ENCODE data around the gene VPS51.
"Not testable (repeated sequence)": the region's sequence is repeated elsewhere in the genome, so short reads cannot be mapped to it uniquely, and the experiment has no call there.

Gene VPS51

GRCh38 chr11:65107751-65108468 lies 11.9 kb downstream of the VPS51 start:
- no peak for DNase-seq (ENCODE audit: low spot score)

GRCh38 chr11:65108469-65109123 lies 12.6 kb downstream of the VPS51 start:
- DNase-seq (ENCODE audit: low spot score), result no peak

GRCh38 chr11:65109231-65110198 lies 13.5 kb downstream of the VPS51 start:
- no peak for DNase-seq (ENCODE audit: low spot score)

- peak; percentile 88 for DNase-seq (ENCODE audit: low spot score)
These were observed 14.4 kb downstream of the VPS51 start for GRCh38 chr11:65110354-65110861.

- DNase-seq (ENCODE audit: low spot score), result no peak
These were observed 15.2 kb downstream of the VPS51 start for GRCh38 chr11:65111159-65111743.

- peak; percentile 97 for DNase-seq (ENCODE audit: low spot score)
These were observed 15.9 kb downstream of the VPS51 start, which contains the start of gene TM7SF2 for GRCh38 chr11:65111744-65112545. Gene TM7SF2, plus strand, starts transcription at chr11:65111872. Its CDS starts 144 bp downstream, at chr11:65112016.

- peak; percentile 77 for DNase-seq (ENCODE audit: low spot score)
These were observed 16.7 kb downstream of the VPS51 start for GRCh38 chr11:65112546-65113360.

- DNase-seq (ENCODE audit: low spot score), result no peak
These were observed 17.3 kb downstream of the VPS51 start for GRCh38 chr11:65113361-65113756.

- no peak for DNase-seq (ENCODE audit: low spot score)
These were observed 17.8 kb downstream of the VPS51 start for GRCh38 chr11:65113839-65114238.

GRCh38 chr11:65114538-65115171 lies 18.6 kb downstream of the VPS51 start:
- no peak for DNase-seq (ENCODE audit: low spot score)

- DNase-seq (ENCODE audit: low spot score), result no peak
These were observed 19.5 kb downstream of the VPS51 start for GRCh38 chr11:65115361-65116082.

GRCh38 chr11:65116370-65117205 lies 20.6 kb downstream of the VPS51 start:
- no peak for DNase-seq (ENCODE audit: low spot score)

GRCh38 chr11:65117206-65118096 lies 21.4 kb downstream of the VPS51 start, which contains the start of gene ZNHIT2:
Gene ZNHIT2, minus strand, starts transcription at chr11:65117701. Its CDS starts 48 bp downstream, at chr11:65117653.
- DNase-seq (ENCODE audit: low spot score), result peak; percentile 92

- no peak for DNase-seq (ENCODE audit: low spot score)
These were observed 22.3 kb downstream of the VPS51 start for GRCh38 chr11:65118097-65118837.

GRCh38 chr11:65118891-65119669 lies 23.1 kb downstream of the VPS51 start:
- DNase-seq (ENCODE audit: low spot score), result not testable (repeated sequence)
